ENCODE measurements around the gene RTN3. TPM values are rescaled to one million over a fixed set of nuclear protein-coding genes. Genes with fewer than 3 reads are reported as not detected.
"Not testable (repeated sequence)": the region's sequence is repeated elsewhere in the genome, so short reads cannot be mapped to it uniquely, and the experiment has no call there.

RTN3 gene
- total RNA-seq, 1 experiment from 2014 or later: 53.6 TPM

- no peak for DNase-seq (ENCODE audit: low read depth)
Measured at GRCh38 chr11:63680834-63681320, 423 bp upstream of the RTN3 start.

- DNase-seq (ENCODE audit: low read depth): peak; percentile 11
Measured at GRCh38 chr11:63682066-63683021, 1.0 kb downstream of the RTN3 start.

GRCh38 chr11:63683133-63683991 is 2.1 kb downstream of the RTN3 start:
- peak; percentile 6 for DNase-seq (ENCODE audit: low read depth)

GRCh38 chr11:63685158-63685721 is 3.9 kb downstream of the RTN3 start:
- DNase-seq (ENCODE audit: low read depth): not testable (repeated sequence)

- no peak for DNase-seq (ENCODE audit: low read depth)
Measured at GRCh38 chr11:63686926-63687325, 5.6 kb downstream of the RTN3 start.

- DNase-seq (ENCODE audit: low read depth): no peak
Measured at GRCh38 chr11:63687845-63688244, 6.5 kb downstream of the RTN3 start.

- DNase-seq (ENCODE audit: low read depth): no peak
Measured at GRCh38 chr11:63694596-63694995, 13.3 kb downstream of the RTN3 start.

GRCh38 chr11:63698976-63699733 is 17.9 kb downstream of the RTN3 start:
- DNase-seq (ENCODE audit: low read depth): no peak

GRCh38 chr11:63699896-63700295 is 18.6 kb downstream of the RTN3 start:
- no peak for DNase-seq (ENCODE audit: low read depth)

GRCh38 chr11:63705526-63705925 is 24.2 kb downstream of the RTN3 start:
- DNase-seq (ENCODE audit: low read depth): no peak

- DNase-seq (ENCODE audit: low read depth): no peak
Measured at GRCh38 chr11:63708764-63709163, 27.5 kb downstream of the RTN3 start.

GRCh38 chr11:63709336-63709884 is 28.1 kb downstream of the RTN3 start:
- peak; percentile 5 for DNase-seq (ENCODE audit: low read depth)

- peak; percentile 10 for DNase-seq (ENCODE audit: low read depth)
Measured at GRCh38 chr11:63710476-63711217, 29.3 kb downstream of the RTN3 start.

- no peak for DNase-seq (ENCODE audit: low read depth)
Measured at GRCh38 chr11:63711838-63712237, 30.5 kb downstream of the RTN3 start.

- no peak for DNase-seq (ENCODE audit: low read depth)
Measured at GRCh38 chr11:63713766-63714165, 32.5 kb downstream of the RTN3 start.

- DNase-seq (ENCODE audit: low read depth): no peak
Measured at GRCh38 chr11:63716046-63716445, 34.7 kb downstream of the RTN3 start.

- no peak for DNase-seq (ENCODE audit: low read depth)
Measured at GRCh38 chr11:63719001-63719400, 37.7 kb downstream of the RTN3 start.

GRCh38 chr11:63719987-63720386 is 38.7 kb downstream of the RTN3 start:
- no peak for DNase-seq (ENCODE audit: low read depth)

GRCh38 chr11:63720611-63721010 is 39.3 kb downstream of the RTN3 start:
- DNase-seq (ENCODE audit: low read depth): no peak

- DNase-seq (ENCODE audit: low read depth): no peak
Measured at GRCh38 chr11:63729326-63729725, 48.0 kb downstream of the RTN3 start.

Measured in HT1080 (cell line).